GM21723 (cell line): Measurements from ENCODE around the gene NRDC.
A peak's percentile ranks its signal among the peaks of the same experiment; 100 is the strongest.
"Not testable (repeated sequence)": the region's sequence is repeated elsewhere in the genome, so short reads cannot be mapped to it uniquely, and the experiment has no call there.

ENCODE experiments used
- ATAC-seq: cut with Tn5 transposase; IDR thresholded peaks from one replicate; pipeline ENCODE4 v1.9.1; 2021; ENCODE audit warnings: mild to moderate bottlenecking, moderate library complexity; ENCODE audit not compliant: unreplicated experiment

Gene NRDC

DNA sequence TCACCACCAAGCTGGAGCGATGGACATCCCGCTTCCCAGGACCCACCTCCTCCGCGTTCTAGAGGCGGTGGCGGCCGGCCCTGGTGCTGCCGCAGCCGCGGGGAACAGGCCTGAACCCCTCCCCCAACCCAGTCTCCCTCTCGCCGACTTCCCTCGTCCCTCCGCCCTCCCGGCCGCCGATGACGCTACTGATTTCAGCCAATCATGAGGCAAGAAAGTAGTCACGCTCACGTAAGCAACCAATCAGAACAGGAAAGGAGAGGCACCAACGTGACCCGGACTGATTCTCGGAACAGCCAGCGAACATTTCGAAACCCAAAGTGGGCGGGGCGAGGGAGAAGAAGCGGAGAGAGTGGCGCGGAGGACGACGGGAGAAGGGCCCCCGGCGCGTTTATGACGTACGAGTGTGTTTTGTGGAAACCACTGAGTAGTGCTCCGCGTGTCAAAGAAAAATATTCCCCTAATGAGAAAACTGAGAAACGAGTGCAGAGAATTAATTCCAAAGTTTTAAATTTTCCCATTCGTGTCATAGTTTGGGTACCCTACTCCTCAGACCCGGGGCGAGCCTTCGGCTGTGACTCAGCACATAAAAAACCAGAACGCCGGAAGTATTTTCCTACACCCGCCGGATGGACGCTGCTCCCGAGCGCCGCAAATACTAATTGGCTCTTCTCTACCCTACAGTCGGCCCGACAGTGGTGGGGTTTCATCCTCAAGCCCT, at the start of gene NRDC:
Gene NRDC (minus strand): TSS at position 112 of the 721 bp plus-strand sequence. CDS start 112 bp downstream, outside the sequence.
- ATAC-seq = peak; percentile 86

DNA sequence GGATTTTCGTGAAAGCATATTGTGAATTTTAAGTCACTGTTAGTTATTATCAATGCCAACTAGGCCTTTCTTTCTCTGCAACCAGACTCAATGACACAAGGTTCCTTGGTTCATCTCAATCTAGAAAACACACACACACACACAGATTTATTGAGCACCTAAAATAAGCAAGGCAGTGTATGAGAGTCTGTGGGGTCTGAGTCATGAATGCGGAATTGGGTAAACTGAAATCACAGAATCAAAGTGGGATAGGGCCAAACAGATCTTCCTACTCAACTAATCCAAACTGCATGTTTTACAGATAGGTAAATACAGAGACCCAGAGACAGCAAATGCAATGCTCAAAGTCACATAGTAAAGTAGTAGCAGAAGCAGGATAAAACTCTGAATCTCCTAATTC, 48.5 kb upstream of the NRDC start:
- no peak for ATAC-seq

DNA sequence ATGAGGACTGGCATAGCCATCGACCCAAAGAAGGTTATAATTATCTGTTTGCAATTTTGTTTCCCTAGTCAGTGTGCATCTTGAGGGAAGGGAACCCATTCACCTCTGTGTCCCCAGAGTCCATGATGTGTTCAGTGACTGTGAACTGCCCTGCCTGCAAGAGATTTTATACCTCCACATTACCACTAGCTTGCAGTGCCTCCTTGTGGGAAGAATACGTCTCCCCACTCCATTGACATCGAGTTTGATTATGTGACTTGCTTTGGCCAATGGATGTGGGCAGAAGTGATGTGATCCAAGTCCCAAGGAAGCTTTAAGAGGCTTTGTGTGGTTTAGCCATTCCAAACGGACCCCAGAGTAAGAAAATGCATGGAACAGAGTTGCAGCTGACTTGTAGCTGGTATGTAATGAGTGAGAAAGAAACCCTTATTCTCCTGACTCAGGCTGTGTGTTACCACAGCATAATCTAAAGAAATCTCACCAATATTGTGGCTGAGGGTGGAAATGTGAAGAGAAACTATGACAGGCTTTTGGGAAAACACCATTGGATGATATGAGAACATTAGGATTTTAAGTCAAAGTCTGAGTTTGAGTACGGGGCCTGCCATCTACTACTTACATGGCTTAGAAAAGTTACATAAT, 47.8 kb upstream of the NRDC start:
- no peak for ATAC-seq

GRCh38 chr1:51924455-51924854, 45.9 kb upstream of the NRDC start:
- no peak for ATAC-seq

DNA sequence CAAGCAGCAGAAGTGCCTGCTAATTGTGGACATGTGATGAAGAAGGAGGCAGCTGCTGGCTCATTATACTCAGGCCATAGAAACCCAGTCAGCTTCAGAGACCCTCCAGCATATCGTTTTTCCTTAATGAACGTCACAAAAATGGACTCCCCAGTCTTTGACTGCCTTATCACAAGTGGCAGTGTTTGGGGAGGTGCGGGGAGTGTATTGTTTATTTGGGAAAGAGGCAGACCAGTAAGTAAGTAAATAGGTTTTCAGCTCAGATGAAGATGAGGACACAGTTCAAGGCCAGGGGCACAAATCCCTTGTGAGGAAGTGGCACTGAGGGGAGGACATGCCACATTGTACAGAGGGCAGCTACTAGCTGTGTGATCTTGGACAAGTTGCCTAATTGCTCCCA, 43.5 kb upstream of the NRDC start:
- no peak for ATAC-seq

DNA sequence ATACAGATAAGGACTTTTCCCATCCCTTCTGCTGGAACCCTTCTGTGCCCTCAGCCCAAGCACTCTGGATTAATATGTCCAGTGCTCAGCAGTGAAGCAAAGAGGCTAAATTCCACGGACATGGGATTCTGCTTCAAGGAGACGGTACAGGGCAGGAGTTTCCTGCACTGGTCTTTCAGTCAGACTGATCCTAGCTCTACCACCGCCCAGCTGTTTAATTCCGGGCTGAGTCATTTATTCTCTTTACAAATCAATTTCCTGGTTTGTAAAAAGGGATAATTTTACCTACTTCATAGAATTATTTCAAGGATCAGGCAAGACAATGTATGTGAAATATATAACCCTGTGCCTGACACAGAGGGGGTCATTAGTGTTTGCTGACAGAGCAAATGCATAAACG, 41.6 kb upstream of the NRDC start:
- ATAC-seq = no peak

- ATAC-seq = no peak
Measured at GRCh38 chr1:51919684-51920083, 41.2 kb upstream of the NRDC start.

GRCh38 chr1:51916587-51917405, 38.3 kb upstream of the NRDC start:
- no peak for ATAC-seq

DNA sequence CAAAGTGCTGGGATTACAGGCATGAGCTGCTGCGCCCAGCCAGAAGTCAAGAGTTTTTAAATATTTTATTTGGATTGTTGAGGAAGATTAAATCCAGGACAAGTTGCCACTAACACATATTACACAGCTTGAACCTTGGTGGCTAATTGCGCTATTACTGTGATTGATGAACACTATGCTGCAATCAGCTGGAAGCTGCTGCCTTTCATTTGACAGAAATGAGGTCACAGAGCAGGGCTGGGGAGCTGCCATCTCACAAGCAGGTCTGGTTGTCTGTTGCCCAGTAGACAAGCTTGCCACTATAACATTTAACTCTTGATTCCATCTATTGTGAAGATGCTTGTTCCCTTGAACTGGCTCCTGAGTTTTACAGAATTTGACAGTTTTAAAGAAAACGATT, 37.4 kb upstream of the NRDC start:
- ATAC-seq = no peak

GRCh38 chr1:51912881-51913280, 34.4 kb upstream of the NRDC start:
- ATAC-seq = no peak

DNA sequence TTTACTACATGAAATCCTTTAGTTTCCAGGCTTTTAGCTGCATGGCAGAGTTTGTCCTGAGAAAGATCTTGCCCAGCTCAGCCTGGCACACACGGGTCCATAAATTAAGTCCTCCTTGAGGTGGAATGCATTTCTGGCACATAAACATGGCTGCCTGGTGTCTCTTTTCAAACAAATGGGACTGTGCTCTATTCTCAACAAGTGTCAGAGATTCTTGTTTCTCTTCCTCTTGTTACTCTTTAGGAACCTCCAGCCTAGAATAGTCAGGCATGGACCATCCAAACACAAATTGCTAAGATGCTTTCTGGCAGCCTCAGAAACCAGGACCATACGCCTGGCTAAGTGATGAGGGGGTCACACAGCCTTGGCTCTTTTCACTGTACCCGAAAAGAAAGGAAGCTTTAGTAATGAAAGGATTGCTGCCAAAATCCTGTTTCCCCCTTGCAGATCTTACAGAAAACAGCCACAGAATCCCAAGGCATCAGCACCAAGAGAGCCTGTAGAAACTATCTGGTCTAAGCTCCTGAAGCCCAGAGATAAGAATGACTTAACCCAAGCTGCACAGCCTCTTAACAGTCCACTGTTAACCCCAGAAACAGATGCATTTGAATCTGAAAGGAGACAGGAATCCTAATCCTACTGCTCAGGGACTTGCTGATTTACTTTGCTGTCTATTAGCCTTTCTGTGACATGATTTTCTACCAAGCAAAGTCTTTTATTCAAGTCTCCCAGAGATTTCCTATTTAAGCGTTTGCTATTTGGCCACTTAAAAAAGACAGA, 31.9 kb upstream of the NRDC start:
- ATAC-seq = no peak

DNA sequence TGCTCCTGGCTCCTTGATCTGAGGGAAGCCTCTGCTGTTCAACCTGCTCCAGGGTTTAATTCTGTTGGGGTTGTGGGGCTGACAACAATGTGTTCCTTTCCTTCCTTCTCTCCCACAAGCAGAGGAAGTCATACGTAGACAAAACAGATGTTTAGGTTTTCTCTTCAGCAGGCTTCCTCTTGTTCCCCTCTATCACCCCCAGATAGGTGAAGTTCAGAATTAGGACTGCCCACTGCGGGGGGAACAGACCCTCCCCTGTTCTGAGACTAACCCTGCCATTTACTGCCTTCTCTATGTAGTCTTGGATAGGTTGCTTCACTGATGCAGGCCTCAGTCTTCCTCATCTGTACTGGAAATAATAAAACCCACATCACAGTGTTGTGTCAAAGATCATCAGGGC, 30.0 kb upstream of the NRDC start:
- no peak for ATAC-seq

DNA sequence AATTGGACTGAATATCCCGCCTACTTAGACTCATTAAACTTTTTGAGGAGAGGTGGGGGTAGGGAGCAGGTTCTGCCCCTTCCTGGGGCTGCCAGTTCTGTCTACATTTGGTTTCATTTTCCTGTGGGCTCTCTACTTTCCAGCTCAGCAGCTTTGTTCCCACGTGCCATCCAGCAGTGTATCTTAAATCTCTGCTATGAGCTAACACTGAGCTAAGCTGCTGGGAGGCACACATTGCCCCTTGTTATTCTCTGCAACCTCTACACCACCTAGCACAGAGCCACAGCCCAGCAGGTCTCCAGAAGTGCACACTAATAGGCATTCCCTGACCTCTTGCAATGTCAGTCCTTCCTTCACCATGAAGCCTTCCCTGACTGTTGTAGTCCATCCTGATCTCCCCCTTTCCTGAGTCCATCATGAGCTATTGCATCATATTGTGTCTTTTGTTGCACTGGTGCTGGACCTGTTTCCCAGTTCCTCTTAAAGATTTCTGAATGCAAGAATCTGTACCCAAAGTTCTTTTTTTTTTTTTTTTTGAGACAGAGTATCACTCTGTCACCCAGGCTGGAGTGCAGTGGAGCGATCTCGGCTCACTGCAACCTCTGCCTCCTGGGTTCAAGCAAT, 28.7 kb upstream of the NRDC start:
- no peak for ATAC-seq

DNA sequence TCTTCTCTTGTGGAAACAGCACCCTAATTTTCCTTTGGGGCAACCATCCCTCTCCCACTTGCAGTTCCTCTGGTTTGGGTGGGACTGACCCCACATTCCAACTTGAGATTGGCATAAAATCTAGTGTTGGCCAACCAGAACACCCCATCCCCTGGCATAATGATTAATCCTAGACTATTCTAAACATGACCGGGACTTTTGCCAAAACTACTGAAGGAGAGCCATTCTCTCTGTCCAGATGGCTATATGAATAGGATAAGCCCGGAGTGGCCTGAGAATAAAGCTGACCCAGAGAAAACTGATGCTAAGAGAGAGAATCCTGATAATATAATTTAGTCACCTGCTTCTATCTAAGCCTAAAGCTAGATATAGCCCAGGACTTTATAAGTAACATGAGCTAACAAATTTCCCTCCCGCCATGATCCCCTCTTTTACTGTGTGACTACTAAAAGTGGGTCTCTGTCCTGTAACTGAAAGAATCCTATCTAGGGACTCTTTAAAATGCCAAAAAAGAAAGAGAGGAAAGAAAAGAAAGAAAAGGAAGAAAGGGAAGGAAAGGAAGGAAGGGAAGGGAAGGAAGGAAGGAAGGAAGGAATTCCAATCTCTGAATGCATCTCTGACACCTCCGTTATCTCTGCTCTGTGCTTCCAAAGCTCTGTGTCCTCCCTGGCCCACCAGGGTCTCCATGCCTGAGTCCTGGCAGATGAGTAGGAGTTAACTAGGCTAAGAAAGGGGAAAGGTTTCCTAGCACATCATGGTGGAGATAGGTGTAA, 28.0 kb upstream of the NRDC start:
- no peak for ATAC-seq

DNA sequence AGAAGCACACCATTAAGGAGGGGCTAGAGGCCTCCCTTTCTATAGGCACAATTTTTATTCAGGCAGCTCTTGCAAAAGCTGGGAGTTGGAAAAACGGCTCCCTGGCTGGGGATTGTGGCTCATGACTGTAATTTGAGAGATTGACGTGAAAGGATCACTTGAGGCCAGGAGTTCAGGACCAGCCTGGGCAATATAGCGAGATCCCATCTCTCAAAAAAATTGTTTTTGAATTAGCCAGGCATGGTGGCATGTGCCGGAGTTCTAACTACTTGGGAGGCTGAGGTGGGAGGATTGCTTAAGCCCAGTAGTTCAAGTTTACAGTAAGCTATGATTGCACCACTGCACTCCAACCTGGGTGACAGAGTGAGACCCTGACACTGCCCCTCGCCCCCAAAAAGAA, 23.9 kb upstream of the NRDC start:
- ATAC-seq = no peak

- ATAC-seq = no peak
Measured at GRCh38 chr1:51901151-51901550, 22.6 kb upstream of the NRDC start.

DNA sequence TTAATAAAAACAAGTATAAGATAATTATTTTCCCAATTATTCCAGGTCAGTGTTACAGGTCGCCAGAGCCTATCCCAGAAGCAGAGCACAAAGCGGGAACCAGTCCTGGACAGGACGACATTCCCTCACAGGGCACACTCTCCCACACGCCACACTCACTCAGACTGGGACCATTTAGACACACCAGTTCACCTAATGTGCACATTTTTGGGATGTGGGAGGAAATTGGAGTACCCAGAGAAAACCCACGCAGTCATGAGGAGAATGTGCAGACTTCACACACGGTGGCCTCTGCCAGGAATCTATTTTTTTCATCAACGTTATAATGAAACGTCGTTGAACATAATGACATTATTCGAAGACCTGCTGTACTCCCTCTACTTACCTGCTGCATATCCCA, 20.5 kb upstream of the NRDC start:
- no peak for ATAC-seq

GRCh38 chr1:51898090-51898734, 19.7 kb upstream of the NRDC start:
- no peak for ATAC-seq

- no peak for ATAC-seq
Measured at GRCh38 chr1:51897699-51898031, 19.1 kb upstream of the NRDC start.

DNA sequence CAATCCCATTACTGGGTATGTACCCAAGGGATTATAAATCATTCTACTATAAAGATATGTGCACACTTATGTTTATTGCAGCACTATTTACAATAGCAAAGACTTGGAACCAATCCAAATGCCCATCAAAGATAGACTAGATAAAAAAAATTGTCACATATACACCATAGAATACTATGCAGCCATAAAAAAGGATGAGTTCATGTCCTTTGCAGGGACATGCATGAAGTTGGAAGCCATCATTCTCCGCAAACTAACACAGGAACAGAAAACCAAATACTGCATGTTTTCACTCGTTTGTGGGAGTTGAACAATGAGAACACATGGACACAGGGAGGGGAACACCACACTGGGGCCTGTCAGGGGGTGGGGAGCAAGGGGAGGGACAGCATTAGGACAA, 16.2 kb upstream of the NRDC start:
- not testable (repeated sequence) for ATAC-seq
